HG02938 (cell line): ENCODE data around the gene CD109.
"Not testable (repeated sequence)": the region's sequence is repeated elsewhere in the genome, so short reads cannot be mapped to it uniquely, and the experiment has no call there.

Experiments used
- ATAC-seq: cut with Tn5 transposase; IDR thresholded peaks from one replicate; pipeline ENCODE4 v1.9.1; 2021; ENCODE audit warnings: mild to moderate bottlenecking, moderate library complexity; ENCODE audit not compliant: unreplicated experiment

Gene CD109

GRCh38 chr6:73851048-73851447, 155.0 kb downstream of the CD109 start:
- not testable (repeated sequence) for ATAC-seq

- ATAC-seq = peak; percentile 70
Measured at GRCh38 chr6:73854998-73855718, 159.2 kb downstream of the CD109 start.

- ATAC-seq = no peak
Measured at GRCh38 chr6:73857341-73857890, 161.4 kb downstream of the CD109 start.

GRCh38 chr6:73858376-73858775, 162.4 kb downstream of the CD109 start:
- no peak for ATAC-seq

- no peak for ATAC-seq
Measured at GRCh38 chr6:73860303-73860702, 164.3 kb downstream of the CD109 start.

GRCh38 chr6:73866305-73866704, 170.3 kb downstream of the CD109 start:
- ATAC-seq = no peak

- no peak for ATAC-seq
Measured at GRCh38 chr6:73867411-73867810, 171.4 kb downstream of the CD109 start.

GRCh38 chr6:73870907-73871306, 174.9 kb downstream of the CD109 start:
- ATAC-seq = no peak

GRCh38 chr6:73873081-73873480, 177.1 kb downstream of the CD109 start:
- no peak for ATAC-seq
